ENCODE measurements around the gene RIPPLY3.

DNA sequence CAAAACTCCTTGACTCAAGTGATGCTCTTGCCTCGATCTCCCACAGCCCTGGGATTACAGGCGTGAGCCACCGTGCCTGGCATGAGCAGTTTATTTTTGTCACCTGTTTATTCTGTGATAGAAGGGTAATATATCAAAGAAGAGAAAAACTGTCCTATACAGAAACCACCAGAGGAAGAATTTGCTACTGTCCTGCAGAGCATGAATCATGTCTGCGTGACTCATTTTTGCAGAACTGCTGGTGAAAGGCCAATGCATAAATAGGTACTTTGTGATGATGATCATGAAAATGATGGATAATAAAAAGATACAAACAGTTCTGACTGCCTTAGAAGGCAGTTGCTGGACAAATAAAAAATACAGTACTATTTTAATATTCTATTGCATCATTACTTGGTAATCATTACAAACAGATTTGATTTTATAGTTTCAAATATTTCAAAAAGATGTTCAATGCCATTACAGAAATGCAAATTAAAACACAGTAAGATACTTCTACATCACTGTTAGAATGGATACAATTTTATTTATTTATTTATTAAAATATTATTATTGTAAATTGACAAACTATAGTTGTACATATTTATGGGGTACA, 26.5 kb downstream of the RIPPLY3 start:
- TF ChIP-seq, protein P1, sequence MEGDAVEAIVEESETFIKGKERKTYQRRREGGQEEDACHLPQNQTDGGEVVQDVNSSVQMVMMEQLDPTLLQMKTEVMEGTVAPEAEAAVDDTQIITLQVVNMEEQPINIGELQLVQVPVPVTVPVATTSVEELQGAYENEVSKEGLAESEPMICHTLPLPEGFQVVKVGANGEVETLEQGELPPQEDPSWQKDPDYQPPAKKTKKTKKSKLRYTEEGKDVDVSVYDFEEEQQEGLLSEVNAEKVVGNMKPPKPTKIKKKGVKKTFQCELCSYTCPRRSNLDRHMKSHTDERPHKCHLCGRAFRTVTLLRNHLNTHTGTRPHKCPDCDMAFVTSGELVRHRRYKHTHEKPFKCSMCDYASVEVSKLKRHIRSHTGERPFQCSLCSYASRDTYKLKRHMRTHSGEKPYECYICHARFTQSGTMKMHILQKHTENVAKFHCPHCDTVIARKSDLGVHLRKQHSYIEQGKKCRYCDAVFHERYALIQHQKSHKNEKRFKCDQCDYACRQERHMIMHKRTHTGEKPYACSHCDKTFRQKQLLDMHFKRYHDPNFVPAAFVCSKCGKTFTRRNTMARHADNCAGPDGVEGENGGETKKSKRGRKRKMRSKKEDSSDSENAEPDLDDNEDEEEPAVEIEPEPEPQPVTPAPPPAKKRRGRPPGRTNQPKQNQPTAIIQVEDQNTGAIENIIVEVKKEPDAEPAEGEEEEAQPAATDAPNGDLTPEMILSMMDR (IDR thresholded peaks at IDR 0.05): no peak
- no peak for TF ChIP-seq POLR2A (IDR thresholded peaks at IDR 0.05)

All from esophagus squamous epithelium (tissue), 4 donors.